ENCODE results near the gene PTPRA.
A peak's percentile ranks its signal among the peaks of the same experiment; 100 is the strongest.

The PTPRA gene

GRCh38 chr20:2859330-2860121 lies 13.8 kb upstream of the PTPRA start:
- DNase-seq: peak; percentile 20

- no peak for DNase-seq
These were observed 8.7 kb upstream of the PTPRA start for GRCh38 chr20:2864626-2865025.

GRCh38 chr20:2865101-2865500 lies 8.2 kb upstream of the PTPRA start:
- no peak for DNase-seq

GRCh38 chr20:2865630-2866029 lies 7.7 kb upstream of the PTPRA start:
- DNase-seq: peak; percentile 14

GRCh38 chr20:2866236-2866635 lies 7.0 kb upstream of the PTPRA start:
- no peak for DNase-seq

GRCh38 chr20:2867081-2867864 lies 6.0 kb upstream of the PTPRA start:
- no peak for DNase-seq

- no peak for DNase-seq
These were observed 3.9 kb upstream of the PTPRA start for GRCh38 chr20:2869381-2869780.

- DNase-seq: no peak
These were observed 2.2 kb upstream of the PTPRA start for GRCh38 chr20:2871111-2871465.

- no peak for DNase-seq
These were observed 1.4 kb upstream of the PTPRA start for GRCh38 chr20:2871661-2872458.

GRCh38 chr20:2872459-2873009 lies 747 bp upstream of the PTPRA start:
- DNase-seq: peak; percentile 77

GRCh38 chr20:2873747-2874041 lies 413 bp downstream of the PTPRA start:
- DNase-seq: no peak

GRCh38 chr20:2874456-2874855 lies 1.2 kb downstream of the PTPRA start:
- no peak for DNase-seq

- DNase-seq: no peak
These were observed 2.5 kb downstream of the PTPRA start for GRCh38 chr20:2875690-2876203.

GRCh38 chr20:2878515-2878914 lies 5.2 kb downstream of the PTPRA start:
- no peak for DNase-seq

- no peak for DNase-seq
These were observed 5.9 kb downstream of the PTPRA start for GRCh38 chr20:2879146-2879545.

- no peak for DNase-seq
These were observed 7.4 kb downstream of the PTPRA start for GRCh38 chr20:2880650-2881049.

GRCh38 chr20:2883726-2884637 lies 10.7 kb downstream of the PTPRA start:
- no peak for DNase-seq

GRCh38 chr20:2887715-2888114 lies 14.4 kb downstream of the PTPRA start:
- DNase-seq: no peak

GRCh38 chr20:2888224-2888955 lies 15.1 kb downstream of the PTPRA start:
- DNase-seq: no peak

GRCh38 chr20:2889209-2889608 lies 15.9 kb downstream of the PTPRA start:
- no peak for DNase-seq

GRCh38 chr20:2889797-2890196 lies 16.5 kb downstream of the PTPRA start:
- no peak for DNase-seq

Data from midbrain (tissue), 1 donor.